Endothelial cell of hepatic sinusoid (primary cell): ENCODE results near the gene SLC15A2.
"Not testable (repeated sequence)": the region's sequence is repeated elsewhere in the genome, so short reads cannot be mapped to it uniquely, and the experiment has no call there.

Source experiments
- in situ Hi-C: cut with HindIII; loops from 2 replicates; pipeline ENCODE4 v1.10.0; 2017; ENCODE audit warnings: low sequenced_read_pairs

The SLC15A2 gene

DNA sequence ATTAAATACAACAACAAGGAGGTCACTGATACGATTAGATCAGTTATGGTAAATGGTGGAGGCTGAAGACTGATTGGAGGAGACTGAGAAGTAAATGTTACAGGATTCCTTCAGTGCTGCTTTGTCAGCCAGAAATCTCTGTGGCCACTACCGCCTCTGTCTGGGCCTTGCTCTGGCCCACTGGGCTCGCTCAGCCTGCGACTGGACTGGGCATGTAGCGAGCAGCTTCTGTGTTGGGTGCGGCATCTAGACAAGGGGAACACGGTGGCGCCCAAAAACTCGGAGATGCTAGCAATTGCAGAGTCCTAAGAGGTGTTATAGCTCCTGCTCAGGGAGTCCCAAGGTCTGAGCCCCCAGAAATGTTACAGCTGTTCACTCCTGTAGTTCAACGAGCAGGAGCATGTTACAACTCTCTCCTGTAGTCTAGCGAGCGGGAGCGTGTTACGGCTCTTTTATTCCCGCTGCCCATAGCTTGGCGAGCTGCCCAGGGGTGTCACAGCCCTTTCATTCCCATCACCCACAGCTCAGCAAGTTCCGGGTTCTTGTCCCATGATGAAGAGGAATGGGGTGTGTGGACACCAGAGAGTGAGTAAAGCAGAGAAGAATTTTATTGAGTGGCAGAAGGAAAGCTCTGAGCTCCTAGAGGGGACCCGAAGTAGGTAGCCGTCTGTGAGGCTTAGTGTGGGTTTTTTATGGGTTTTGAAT is 24.7 kb downstream of the SLC15A2 start:
- in situ Hi-C loops, result no loop called here

DNA sequence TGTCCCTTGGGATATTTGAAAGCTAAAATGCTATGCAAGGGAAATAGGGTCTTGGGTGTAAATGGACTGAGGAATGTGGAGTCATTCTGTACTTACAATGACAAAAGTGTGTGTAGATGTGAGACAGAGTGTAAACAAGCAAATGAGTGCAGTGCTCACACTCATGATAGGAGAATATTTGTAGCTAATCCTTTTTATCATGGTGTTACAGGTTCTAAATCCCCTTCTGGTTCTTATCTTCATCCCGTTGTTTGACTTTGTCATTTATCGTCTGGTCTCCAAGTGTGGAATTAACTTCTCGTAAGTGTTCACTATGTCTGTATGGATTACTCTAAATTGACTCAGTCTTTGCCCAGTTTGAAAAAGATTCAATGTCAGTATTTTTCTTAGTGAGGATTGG is 30.5 kb downstream of the SLC15A2 start:
- in situ Hi-C loops, result no loop called here

DNA sequence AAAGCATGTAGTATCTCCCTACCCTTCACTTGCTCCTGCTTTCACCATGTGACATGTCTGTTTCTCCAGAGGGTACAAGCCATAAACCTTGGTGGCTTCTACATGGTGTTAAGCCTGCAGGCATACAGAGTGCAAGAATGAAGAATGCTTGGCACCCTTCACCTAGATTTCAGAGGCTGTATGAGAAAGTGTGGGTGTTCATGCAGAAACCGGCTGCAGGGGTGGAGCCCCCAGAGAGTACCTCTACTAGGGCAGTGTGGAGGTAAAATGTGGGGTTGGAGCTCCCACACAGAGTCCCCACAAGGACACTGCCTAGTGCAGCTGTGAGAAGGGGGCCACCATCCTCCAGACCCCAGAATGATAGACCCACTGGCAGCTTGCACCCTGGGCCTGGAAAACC is 32.2 kb downstream of the SLC15A2 start:
- in situ Hi-C loops, result no loop called here

DNA sequence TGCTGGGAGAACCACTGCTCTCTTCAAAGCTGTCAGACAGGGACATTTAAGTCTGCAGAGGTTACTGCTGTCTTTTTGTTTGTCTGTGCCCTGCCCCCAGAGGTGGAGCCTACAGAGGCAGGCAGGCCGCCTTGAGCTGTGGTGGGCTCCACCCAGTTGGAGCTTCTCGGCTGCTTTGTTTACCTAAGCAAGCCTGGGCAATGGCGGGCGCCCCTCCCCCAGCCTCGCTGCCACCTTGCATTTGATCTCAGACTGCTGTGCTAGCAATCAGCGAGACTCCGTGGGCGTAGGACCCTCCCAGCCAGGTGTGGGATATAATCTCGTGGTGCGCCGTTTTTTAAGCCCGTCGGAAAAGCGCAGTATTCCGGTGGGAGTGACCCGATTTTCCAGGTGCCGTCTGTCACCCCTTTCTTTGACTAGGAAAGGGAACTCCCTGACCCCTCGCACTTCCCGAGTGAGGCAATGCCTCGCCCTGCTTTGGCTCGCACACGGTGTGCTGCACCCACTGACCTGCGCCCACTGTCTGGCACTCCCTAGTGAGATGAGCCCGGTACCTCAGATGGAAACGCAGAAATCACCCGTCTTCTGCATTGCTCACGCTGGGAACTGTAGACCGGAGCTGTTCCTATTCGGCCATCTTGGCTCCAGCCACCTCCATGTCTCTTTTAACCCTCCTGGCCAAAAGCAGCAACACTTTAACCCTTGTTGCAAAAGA is 44.1 kb downstream of the SLC15A2 start:
- in situ Hi-C loops, result not testable (repeated sequence)

DNA sequence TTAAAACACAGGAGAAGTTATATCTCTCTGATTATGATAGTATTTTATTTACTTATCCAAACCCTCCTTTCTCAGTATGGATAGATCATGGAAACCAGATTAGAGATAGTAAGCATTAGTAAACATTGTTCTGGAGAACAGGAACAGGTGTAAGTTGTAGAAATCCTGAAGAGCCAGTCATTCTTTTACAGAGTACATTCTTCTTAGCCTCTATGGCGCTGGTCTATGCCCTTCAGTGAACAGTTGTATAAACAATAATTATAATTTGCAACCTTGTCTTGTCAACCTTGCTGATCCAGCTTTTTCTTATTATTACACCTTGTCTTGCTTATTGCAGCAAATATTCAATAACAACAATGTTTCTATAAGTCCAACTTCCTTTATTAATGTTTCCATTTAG is 47.4 kb downstream of the SLC15A2 start:
- in situ Hi-C loops, result no loop called here

DNA sequence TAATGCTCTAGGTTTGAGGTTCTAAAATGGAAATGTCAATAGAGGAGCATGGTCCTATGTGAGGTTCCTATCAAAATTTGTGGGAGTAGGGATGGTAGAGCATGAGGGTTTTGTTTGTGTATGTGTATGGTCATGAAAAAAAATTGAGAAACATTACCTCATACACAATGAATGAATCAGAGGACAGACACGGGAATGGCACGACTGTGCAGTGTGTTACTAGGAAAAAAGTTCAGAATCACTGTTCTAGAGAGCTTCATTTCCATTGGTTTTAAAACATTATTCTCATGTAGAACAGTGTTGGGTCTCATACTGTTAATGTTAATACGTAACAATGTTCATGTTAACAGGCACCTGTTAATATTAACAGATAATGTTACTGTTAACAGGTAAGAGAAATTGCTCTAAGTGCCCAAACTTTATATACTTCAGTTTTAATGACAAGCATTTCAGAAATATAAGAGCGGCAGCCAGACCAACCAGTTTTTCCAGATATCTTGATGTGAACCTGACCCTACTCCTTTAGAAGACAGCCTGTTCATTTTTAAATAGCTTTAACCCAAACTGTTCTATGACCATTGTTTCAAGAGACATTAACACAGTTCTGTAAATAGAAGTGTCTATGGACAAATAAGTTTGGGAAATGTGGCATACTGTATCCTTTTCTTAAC is 48.0 kb downstream of the SLC15A2 start:
- in situ Hi-C loops, result no loop called here

DNA sequence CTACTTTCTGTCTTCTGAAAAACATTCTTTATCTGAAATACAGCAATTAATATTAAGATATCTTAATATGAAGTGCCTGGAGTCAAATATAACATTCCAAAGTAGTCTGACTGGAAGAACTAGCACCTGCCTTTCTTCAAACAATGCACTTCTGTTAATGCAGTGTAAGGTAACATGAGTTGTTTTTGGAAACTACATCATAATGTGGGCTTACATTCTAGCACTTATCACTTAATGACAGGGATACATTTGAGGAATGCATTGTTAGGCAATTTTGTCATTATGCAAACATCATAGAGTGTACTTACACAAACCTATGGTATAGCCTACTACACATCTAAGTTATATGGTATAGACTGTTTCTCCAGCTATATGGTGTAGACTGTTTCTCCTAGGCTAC is 49.2 kb downstream of the SLC15A2 start:
- in situ Hi-C loops, result no loop called here

DNA sequence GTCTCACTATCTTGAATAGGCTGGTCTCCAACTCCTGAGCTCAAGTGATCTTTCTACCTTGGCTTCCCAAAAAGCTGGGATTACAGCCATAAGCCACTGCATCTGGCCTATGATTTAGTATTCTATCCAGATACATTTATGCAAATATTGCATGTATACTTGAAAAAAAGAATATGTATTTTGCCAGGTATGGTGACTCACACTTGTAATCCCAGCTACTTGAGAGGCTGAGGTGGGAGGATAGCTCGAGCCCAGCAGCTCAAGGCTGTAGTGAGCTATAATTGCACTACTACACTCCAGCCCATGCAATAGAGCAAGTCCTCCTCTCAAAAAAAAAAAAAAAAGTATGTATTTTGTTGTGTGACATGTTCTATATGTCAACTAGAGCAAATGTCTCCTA is 54.4 kb downstream of the SLC15A2 start:
- in situ Hi-C loops, result no loop called here

DNA sequence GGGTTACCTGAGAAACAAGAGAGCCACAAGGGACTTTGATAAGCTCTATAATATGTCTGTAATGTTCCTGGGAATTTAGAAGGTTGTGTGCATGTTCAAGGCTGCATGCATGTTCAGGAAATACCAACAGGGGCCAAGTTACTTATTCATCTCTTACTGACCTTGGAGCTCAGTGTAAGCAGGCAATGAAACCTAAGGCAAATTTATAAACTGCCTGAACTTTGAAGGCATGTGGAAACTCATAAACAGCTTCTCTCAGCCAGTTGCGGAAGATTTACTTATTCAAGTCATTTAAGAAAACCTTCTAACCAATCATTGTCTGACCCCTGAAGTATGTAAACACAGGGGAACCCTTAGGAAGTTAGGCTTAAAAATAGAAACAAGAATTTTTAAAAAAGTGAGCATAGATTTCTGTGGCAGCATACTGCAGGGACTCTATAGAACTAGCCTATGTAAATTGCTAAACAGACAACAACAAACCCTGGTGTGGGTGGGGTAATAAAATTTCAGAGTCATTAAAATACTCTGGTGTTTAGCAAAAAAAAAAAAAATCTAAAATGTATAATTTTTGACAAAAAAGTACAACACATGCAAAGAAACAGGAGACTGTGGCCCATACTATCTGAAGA is 57.2 kb downstream of the SLC15A2 start:
- in situ Hi-C loops, result no loop called here

DNA sequence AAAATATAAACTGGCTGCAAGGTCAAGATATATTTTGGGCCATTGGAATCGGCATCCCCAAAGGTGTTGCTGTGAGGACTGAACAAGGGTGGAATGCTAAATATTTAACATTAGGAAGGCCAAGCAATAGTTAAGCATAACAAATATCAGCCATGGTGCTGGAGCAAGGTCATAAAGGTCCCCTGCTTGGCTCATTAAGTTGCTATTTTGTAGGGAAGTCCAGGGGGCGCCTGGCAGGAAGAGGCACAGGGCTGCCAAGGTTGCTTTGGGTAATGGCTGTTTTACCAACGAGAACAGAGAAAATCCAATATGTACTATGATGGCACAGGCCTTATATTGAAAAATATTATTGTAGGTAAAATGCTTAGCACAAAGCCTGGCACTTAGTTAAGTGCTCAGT is 62.2 kb downstream of the SLC15A2 start:
- in situ Hi-C loops, result no loop called here

DNA sequence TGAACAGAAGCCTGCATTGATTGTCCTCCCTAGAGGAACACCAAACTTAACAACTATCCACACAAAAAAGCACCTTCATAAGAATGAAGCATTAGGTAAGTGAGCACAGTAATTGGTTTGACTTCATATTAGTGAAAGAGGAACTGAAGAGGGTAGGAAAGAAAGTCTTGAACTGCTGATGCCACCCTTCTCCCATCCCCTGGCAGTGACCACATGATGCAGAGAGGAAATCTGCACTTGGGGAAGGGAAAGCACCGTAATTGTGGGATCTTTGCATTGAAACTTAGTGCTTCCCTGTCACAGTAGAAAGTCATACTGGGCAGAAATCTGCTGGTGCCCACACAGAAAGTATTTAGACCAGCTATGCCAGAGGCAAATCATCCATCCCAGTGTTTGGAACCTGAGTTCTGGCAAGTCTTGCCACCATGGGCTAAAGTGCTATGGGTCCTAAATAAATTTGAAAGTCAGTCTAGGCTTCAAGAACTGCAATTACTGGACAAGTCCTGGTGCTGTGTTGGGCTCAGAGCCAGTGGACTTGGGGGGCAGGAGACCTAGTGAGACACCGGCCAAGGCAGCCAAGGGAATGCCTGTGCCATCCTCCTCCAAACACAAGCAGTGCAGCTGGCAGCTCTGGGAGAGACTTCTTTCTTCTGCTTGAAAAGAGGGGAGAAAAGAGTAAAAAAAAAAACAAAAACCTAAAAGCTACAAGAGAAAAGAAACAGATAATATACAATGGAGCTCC is 63.6 kb downstream of the SLC15A2 start:
- in situ Hi-C loops, result no loop called here

DNA sequence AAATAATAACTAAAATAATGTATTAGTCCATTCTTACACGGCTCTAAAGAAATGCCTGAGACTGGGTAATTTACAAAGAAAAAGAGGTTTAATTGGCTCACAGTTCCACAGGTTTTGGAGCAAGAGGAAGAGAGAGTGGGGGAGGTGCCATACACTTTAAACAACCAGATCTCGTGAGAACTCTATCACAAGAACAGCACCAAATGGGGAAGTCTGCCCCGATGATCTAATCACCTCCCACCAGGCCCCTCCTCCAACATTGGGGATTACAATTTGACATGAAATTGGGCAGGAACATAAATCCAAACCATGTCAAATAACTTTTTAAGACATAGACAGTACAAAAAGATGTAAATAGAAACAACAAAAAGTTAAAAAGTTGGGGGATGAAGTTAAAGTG is 64.6 kb downstream of the SLC15A2 start:
- in situ Hi-C loops, result no loop called here

DNA sequence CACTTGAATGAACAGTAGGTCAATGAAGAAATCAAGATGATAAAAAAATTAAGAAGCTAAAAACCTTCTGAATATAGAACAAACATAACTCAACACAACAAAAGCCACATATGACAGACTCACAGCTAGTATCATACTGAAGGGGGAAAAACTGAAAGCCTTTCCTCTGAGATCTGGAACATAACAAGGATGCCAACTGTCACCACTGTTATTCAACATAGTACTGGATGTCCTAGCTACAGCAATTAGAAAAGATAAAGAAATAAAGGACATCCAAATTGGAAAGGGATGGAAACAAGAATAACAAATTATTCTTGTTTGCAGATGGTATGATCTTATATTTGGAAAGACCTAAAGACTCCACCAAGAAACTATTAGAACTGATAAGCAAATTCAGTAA is 67.1 kb downstream of the SLC15A2 start:
- in situ Hi-C loops, result no loop called here

DNA sequence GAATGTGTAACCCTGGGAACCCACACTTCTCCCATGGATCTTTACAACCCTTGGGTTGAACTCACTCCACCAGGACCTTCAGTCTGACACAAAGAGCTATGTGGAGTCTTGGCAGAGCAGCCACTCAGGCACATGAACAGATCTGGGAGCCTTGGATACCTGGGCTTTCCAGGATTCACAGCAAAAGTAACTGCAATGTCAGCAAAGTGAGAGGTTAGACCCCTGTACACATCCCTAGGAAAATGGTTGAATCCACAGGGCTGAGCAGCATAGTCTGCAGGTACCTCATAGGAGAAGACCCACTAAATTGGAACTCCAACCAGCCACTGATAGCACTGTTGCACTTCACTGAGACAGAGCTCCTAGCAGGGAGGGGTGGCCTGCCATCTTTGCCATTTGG is 68.2 kb downstream of the SLC15A2 start:
- in situ Hi-C loops, result no loop called here

DNA sequence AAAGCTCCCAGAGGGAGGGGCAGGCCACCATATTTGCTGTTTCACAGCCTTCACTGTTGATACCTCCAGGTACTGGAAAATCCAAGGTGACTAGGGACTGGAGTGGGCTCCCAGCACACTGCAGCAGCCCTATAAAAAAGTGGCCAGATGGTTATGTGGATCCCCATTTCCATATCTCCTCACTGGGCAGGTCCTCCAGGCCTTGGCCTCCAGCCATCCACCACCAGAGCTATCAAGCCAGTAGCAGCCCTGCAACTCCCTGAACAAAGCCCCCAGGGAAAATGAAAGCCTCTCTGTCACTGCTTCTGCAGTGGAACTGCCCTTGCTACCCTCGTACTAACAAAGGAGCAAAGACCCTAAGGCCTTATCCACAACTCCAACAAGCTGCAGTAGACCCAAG is 69.4 kb downstream of the SLC15A2 start:
- in situ Hi-C loops, result no loop called here

DNA sequence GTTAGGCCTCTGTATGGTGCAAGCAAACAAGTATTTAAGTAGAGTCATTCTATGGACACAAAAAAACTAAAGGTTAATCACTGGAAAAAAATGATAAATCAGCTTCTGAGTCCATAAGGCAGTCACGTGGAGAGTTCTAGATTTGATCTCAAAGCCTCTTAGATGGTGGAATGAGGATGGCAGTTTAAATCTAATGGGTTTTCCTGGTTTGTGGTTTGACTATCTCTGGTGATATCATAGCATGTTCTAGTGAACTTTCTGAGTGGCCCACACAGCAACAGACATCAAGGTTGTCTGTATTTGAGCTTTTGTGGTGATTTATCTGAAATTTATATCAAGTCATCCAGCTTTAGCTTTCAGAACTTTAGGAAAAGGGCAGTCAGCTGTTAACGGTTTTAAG is 75.4 kb downstream of the SLC15A2 start:
- in situ Hi-C loops, result no loop called here

DNA sequence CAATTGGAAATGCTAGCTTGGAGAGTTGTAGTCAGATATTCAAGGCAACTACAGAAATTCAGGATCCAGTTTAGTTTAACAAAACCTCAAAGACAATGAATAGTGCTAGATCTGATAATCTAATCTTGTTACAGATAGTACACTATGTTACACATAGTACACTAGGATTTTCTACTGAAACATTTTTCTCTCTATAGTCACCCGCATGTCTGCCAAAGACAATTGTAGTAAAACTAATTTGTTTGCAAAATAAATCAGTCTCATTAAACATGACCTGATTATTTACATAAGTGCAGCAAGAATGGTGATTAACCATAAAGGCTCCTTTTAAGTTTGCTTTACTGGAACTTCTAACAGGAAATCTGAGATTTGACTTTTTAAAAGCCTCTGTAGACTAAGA is 75.8 kb downstream of the SLC15A2 start:
- in situ Hi-C loops, result no loop called here

DNA sequence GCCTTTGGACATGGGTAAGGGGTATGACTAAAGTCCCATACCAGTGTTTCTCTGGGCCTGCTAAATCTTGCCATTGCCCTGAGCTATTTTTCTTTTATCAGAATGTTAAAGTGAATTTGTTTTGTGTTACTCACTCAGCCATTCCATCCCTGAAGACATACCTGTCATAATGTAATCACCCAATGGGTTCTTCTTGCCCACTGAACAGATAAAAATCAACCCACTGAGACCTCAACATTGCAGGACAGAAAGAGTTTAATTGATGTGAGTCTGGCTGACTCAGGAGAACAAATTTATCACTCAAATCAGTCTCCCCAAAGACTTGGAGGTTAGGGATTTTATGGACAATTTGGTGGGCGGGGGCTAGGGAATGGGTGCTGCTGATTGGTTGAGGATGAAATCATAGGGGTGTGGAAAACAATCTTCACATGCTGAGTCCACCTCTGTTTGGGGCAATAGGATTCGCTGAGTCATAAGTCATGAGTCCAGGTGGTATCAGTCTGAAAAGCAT is 80.5 kb downstream of the SLC15A2 start:
- in situ Hi-C loops, result no loop called here

DNA sequence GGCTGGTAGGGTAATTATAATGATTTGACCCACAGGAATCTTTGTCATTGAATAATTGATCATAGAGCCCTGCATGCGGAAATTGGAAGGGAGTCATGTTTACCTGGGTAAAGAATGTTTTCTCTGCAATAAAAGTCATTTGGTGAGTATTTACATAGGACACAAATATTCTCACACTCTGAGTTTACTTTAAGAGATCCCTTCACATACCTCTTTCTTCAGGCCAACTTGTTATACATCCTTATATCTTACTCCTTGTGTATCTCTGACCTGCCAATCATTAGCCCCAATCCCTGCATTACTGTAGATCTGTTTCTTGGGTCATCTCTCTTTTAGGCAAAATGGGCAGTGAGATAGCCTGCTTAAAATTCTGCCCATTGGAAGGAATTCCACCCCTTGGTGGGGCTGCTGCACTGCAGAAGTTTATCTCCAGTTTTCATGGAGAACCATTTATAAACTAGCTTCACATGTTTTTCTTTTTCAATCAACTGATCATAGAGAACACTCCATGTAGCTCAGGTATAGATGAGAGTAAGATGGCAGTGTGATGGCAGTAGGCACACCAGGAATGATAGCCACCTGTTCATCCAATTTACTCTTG is 81.6 kb downstream of the SLC15A2 start:
- in situ Hi-C loops, result no loop called here

DNA sequence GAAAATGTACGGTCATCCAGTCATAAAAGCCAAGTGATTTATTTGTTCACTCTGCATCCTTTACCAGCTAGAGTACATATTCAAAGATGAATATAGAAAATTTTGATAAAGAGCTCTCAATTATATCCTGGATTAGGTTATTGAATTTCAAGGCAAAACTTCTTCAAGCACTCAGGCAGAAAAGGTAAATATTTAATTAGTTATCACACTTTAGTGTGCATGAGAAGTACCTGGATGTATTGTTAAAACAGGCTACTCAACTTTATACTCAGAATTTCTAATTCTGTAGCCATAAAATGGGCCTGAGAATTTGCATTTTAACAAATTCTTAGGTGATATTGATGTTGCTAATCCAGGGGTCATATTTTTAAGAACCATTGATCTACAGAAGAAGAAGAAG is 82.5 kb downstream of the SLC15A2 start:
- in situ Hi-C loops, result no loop called here
